Common myeloid progenitor, CD34-positive (primary cell): Measurements from ENCODE around the gene NTM.

Experiments used
- CTCF ChIA-PET: fragments of 350-600 bp; sonication (Branson Sonifier 250); formaldehyde crosslinking; loops from one replicate; lab custom pipeline; 2021; ENCODE audit warnings: antibody characterized with exemption; lab: Charles Lee
- POLR2A ChIA-PET: fragments of 350-600 bp; sonication (Branson Sonifier 250); formaldehyde crosslinking; loops from one replicate; lab custom pipeline; 2021; ENCODE audit warnings: antibody characterized with exemption; lab: Charles Lee
- DNase-seq, 3 donors: peaks; one replicate each; pipeline versions ENCODE4 v3.0.0 to v3.0.0-alpha.2; 2013
- H3K27ac ChIP-seq, 2 experiments: 1 replicate in 1 of 2; 2 replicates in 1 of 2; pipeline ENCODE4 v1.7.0; 2013; ENCODE audit warnings: inconsistent platforms in 2 of 2, low read length in 2 of 2, mild to moderate bottlenecking in 2 of 2, low read depth in 1 of 2, moderate library complexity in 1 of 2; ENCODE audit not compliant: severe bottlenecking in 2 of 2, insufficient read depth in 1 of 2, poor library complexity in 1 of 2
- H3K27me3 ChIP-seq, 5 experiments: replicated peaks in 2 of 5; 1 replicate in 3 of 5; 2 replicates in 2 of 5; pipeline versions ENCODE4 v1.6.1 to v1.7.0; 2013; ENCODE audit warnings: low read length in 4 of 5, mild to moderate bottlenecking in 2 of 5, moderate library complexity in 2 of 5, inconsistent platforms in 1 of 5; ENCODE audit not compliant: insufficient read depth in 5 of 5, control insufficient read depth in 4 of 5
- H3K36me3 ChIP-seq, 4 experiments: 1 replicate in 2 of 4; 2 replicates in 2 of 4; pipeline versions ENCODE4 v1.6.1 to v1.7.0; 2013; ENCODE audit warnings: low read length in 3 of 4, control low read depth in 1 of 4, mild to moderate bottlenecking in 1 of 4; ENCODE audit not compliant: control insufficient read depth in 4 of 4, insufficient read depth in 4 of 4
- H3K4me1 ChIP-seq, 4 experiments: 1 replicate in 3 of 4; 2 replicates in 1 of 4; pipeline versions ENCODE4 v1.6.1 to v1.7.1; 2013; ENCODE audit warnings: low read length in 3 of 4, mild to moderate bottlenecking in 3 of 4, control low read depth in 1 of 4, inconsistent platforms in 1 of 4, moderate library complexity in 1 of 4; ENCODE audit not compliant: control insufficient read depth in 4 of 4, insufficient read depth in 4 of 4; ENCODE audit errors: control extremely low read depth in 1 of 4
- H3K4me3 ChIP-seq, 7 experiments: 1 replicate in 4 of 7; 2 replicates in 3 of 7; pipeline versions ENCODE4 v1.5.1 to v1.7.0; 2013; ENCODE audit warnings: mild to moderate bottlenecking in 7 of 7, low read length in 6 of 7, moderate library complexity in 6 of 7, inconsistent platforms in 2 of 7, low read depth in 2 of 7, control low read depth in 1 of 7; ENCODE audit not compliant: insufficient read depth in 4 of 7, control insufficient read depth in 1 of 7; ENCODE audit errors: extremely low read depth in 1 of 7
- H3K9me3 ChIP-seq, 5 experiments: 1 replicate in 4 of 5; 2 replicates in 1 of 5; pipeline versions ENCODE4 v1.6.1 to v1.7.1; 2013; ENCODE audit warnings: low read length in 4 of 5, mild to moderate bottlenecking in 2 of 5, inconsistent platforms in 1 of 5, low read depth in 1 of 5, moderate library complexity in 1 of 5; ENCODE audit not compliant: control insufficient read depth in 4 of 5, insufficient read depth in 2 of 5; ENCODE audit errors: control extremely low read depth in 1 of 5
- WGBS: methylation state at CpG from one replicate; pipeline ENCODE4 v1.1.5; 2013; ENCODE audit not compliant: insufficient coverage; 5-methylcytosine and 5-hydroxymethylcytosine counted together

The NTM gene

GRCh38 chr11:131851964-131852755, 481.7 kb downstream of the NTM start:
- H3K9me3 ChIP-seq = no peaks in the 10 kb centered on the region
- peaks cover 0 to 3% (median 1%) of the 10 kb centered on the region in 4 experiments for H3K4me1 ChIP-seq
- DNase-seq = no peak
- ChIA-PET CTCF (no interaction called here), POLR2A (no interaction called here)
- H3K27me3 ChIP-seq = no peaks in the 10 kb centered on the region
- 100% methylated on average over 4 of the region's 7 CpGs for WGBS
- no peaks in the 10 kb centered on the region for H3K36me3 ChIP-seq
- H3K4me3 ChIP-seq = no peak overlapping the region
- H3K27ac ChIP-seq = no peak overlapping the region

GRCh38 chr11:131852757-131853156, 482.3 kb downstream of the NTM start:
- Histone ChIP-seq H3K4me1 (peaks cover 0 to 3% (median 1%) of the 10 kb centered on the region in 4 experiments), H3K27me3 (no peaks in the 10 kb centered on the region), H3K27ac (no peak overlapping the region), H3K36me3 (no peaks in the 10 kb centered on the region), H3K4me3 (no peak overlapping the region), H3K9me3 (no peaks in the 10 kb centered on the region)
- POLR2A ChIA-PET = no interaction called here
- WGBS = 93% methylated on average over 3 of the region's 3 CpGs
- DNase-seq = no peak
- CTCF ChIA-PET = no interaction called here

GRCh38 chr11:131854391-131854790, 484.0 kb downstream of the NTM start:
- no peak overlapping the region for H3K4me3 ChIP-seq
- POLR2A ChIA-PET = no interaction called here
- no peaks in the 10 kb centered on the region for H3K36me3 ChIP-seq
- DNase-seq = no peak
- CTCF ChIA-PET = no interaction called here
- H3K4me1 ChIP-seq = peaks cover 0 to 5% (median 1%) of the 10 kb centered on the region in 4 experiments
- H3K27ac ChIP-seq = no peak overlapping the region
- peaks cover 0 to 4% (median 0%) of the 10 kb centered on the region in 5 experiments for H3K27me3 ChIP-seq
- 32% methylated on average over 4 of the region's 4 CpGs for WGBS
- H3K9me3 ChIP-seq = no peaks in the 10 kb centered on the region

GRCh38 chr11:131855320-131855719, 484.9 kb downstream of the NTM start:
- Histone ChIP-seq H3K9me3 (no peaks in the 10 kb centered on the region), H3K4me1 (peaks cover 3 to 15% (median 5%) of the 10 kb centered on the region in 4 experiments), H3K27ac (no peak overlapping the region), H3K36me3 (no peaks in the 10 kb centered on the region), H3K27me3 (peaks cover 0 to 4% (median 0%) of the 10 kb centered on the region in 5 experiments), H3K4me3 (no peak overlapping the region)
- POLR2A ChIA-PET = interaction anchor here (0.6 kb wide), 1 partner anchor 173 kb away, joined by 3 read pairs; no protein-coding TSS in a partner anchor
- CTCF ChIA-PET = no interaction called here
- DNase-seq = no peak

GRCh38 chr11:131857246-131857645, 486.8 kb downstream of the NTM start:
- Histone ChIP-seq H3K9me3 (no peaks in the 10 kb centered on the region), H3K4me3 (no peak overlapping the region), H3K27me3 (peaks cover 0 to 4% (median 0%) of the 10 kb centered on the region in 5 experiments), H3K36me3 (no peaks in the 10 kb centered on the region), H3K4me1 (peaks cover 3 to 19% (median 6%) of the 10 kb centered on the region in 4 experiments), H3K27ac (no peak overlapping the region)
- DNase-seq = no peak
- POLR2A ChIA-PET = no interaction called here
- 93% methylated on average over 5 of the region's 5 CpGs for WGBS
- CTCF ChIA-PET = interaction anchor here (1.0 to 4.8 kb wide), 3 partner anchors 10 to 58 kb away, joined by 3 to 17 read pairs (median 5); no protein-coding TSS in a partner anchor

GRCh38 chr11:131858505-131858904, 488.1 kb downstream of the NTM start:
- no peak for DNase-seq
- Histone ChIP-seq H3K4me1 (peaks cover 3 to 19% (median 6%) of the 10 kb centered on the region in 4 experiments), H3K27me3 (peaks cover 0 to 5% (median 0%) of the 10 kb centered on the region in 5 experiments), H3K36me3 (no peaks in the 10 kb centered on the region), H3K4me3 (no peak overlapping the region), H3K27ac (no peak overlapping the region), H3K9me3 (no peaks in the 10 kb centered on the region)
- ChIA-PET CTCF (interaction anchor here (1.0 to 4.8 kb wide), 4 partner anchors 10 to 28 kb away, joined by 3 to 17 read pairs (median 3); no protein-coding TSS in a partner anchor), POLR2A (no interaction called here)
- WGBS = 95% methylated on average over 11 of the region's 11 CpGs
